ENCODE results near the gene FTSJ1.

FTSJ1 gene

DNA sequence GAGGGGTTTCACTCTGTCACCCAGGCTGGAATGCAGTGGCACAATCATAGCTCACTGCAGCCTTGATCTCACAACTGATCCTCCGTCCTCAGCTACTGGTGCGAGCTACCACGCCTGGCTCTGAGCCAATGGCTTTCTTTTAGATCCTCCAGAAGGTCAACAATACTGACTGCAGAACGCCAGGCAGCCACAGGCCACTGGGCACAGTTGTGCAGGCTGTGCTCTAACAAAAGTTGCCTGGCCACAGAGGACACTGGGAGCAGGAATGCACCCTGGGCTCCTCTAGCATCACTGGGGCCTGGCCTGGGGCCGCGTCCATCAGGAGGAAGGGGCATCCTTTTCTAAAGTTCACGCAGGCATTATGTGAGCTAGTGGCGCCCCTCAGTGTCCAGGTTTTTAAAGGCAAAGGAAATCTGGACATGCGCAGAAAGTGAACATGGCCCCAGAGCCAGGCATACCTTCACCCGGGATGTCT, 17.9 kb downstream of the FTSJ1 start:
- Histone ChIP-seq H3K9me3 (ENCODE audit: low read depth, low read length) (no peaks in the 10 kb centered on the region), H3K4me3 (no peak overlapping the region), H3K36me3 (ENCODE audit: insufficient read depth, low read length) (no peaks in the 10 kb centered on the region), H3K27ac (no peak overlapping the region), H3K9ac (ENCODE audit: insufficient read length) (no peak overlapping the region)
- no peak for DNase-seq (ENCODE audit: low read depth, low spot score)
- TF ChIP-seq FOXP2 (optimal IDR thresholded peaks at IDR 0.05; ENCODE audit: control extremely low read depth, extremely low read length, insufficient read depth) (no peak), POLR2AphosphoS5 (IDR thresholded peaks at IDR 0.05; ENCODE audit: borderline replicate concordance, low read depth, low read length) (no peak), EZH2 (IDR thresholded peaks at IDR 0.05) (no peak)

DNA sequence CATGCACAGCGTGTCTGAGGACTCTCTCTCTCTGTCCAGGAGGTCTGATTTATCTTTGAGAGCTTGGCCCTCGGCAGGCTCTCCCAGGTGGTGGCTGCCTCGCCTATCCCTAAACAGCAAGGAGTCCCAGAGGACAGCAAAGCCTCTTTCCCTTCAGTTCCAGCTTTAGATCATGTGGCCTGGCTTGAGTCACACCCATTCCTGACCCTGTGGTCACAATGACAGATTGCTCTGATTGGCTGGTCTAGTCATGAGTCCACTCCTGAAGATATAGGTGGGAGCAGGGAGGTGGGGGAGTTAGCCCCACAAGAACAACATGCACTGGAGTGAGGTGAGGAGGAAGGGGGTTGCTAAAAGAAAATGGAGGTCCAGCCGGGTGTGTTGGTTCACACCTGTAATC, 20.7 kb downstream of the FTSJ1 start:
- no peaks in the 10 kb centered on the region for H3K36me3 ChIP-seq (ENCODE audit: insufficient read depth, low read length)
- H3K9me3 ChIP-seq (ENCODE audit: low read depth, low read length), result no peaks in the 10 kb centered on the region
- no peak overlapping the region for H3K27ac ChIP-seq
- no peak overlapping the region for H3K4me3 ChIP-seq
- TF ChIP-seq POLR2AphosphoS5 (IDR thresholded peaks at IDR 0.05; ENCODE audit: borderline replicate concordance, low read depth, low read length) (no peak), FOXP2 (optimal IDR thresholded peaks at IDR 0.05; ENCODE audit: control extremely low read depth, extremely low read length, insufficient read depth) (no peak)
- DNase-seq (ENCODE audit: low read depth, low spot score), result no peak
- H3K9ac ChIP-seq (ENCODE audit: insufficient read length), result no peak overlapping the region

DNA sequence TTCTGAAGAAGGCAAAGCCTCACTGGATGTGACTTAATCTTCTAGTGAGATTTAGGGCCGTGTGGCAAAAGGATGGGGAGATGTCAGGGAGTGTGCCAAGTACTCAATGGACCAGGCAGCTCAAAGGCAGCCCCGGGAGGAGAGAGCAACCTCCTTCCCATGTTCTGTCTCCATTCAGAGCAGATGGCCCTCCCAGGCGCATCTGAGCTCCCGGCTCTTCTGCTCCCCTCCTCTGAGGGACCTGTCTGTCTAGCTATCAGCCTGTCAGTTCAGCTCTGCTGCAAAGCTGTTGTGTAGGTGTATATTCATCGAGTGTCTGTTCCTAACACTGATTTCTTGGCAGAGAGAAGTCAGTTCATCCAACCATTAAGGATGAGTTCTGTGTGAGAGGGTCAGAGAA, 21.9 kb downstream of the FTSJ1 start:
- Histone ChIP-seq H3K9ac (ENCODE audit: insufficient read length) (no peak overlapping the region), H3K9me3 (ENCODE audit: low read depth, low read length) (no peaks in the 10 kb centered on the region), H3K27ac (no peak overlapping the region), H3K36me3 (ENCODE audit: insufficient read depth, low read length) (no peaks in the 10 kb centered on the region), H3K4me3 (no peak overlapping the region)
- no peak for TF ChIP-seq FOXP2 (optimal IDR thresholded peaks at IDR 0.05; ENCODE audit: control extremely low read depth, extremely low read length, insufficient read depth)
- no peak for DNase-seq (ENCODE audit: low read depth, low spot score)

DNA sequence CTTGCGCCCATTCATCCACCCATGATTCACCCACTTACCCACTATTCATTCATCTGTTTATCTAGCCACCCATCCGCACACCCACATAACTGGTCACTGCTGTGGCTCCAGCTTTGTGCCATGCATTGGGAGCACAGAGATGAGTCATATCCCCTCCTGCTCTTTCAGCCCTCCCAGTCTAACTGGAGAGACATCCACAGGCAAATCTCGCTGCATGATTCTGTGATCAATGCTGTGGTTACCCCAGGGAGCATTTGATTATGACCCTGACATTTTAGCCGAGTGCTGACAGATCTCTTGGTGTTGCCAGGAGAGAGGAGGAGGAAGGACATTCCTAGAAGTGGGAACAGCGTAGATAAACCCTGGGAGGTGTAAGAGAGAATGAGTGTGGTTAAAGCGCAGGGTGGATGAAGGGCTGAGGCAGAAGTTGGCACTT, 22.4 kb downstream of the FTSJ1 start:
- Histone ChIP-seq H3K4me3 (no peak overlapping the region), H3K27ac (no peak overlapping the region), H3K9me3 (ENCODE audit: low read depth, low read length) (no peaks in the 10 kb centered on the region), H3K36me3 (ENCODE audit: insufficient read depth, low read length) (no peaks in the 10 kb centered on the region), H3K9ac (ENCODE audit: insufficient read length) (no peak overlapping the region)
- TF ChIP-seq FOXP2 (optimal IDR thresholded peaks at IDR 0.05; ENCODE audit: control extremely low read depth, extremely low read length, insufficient read depth) (no peak), POLR2AphosphoS5 (IDR thresholded peaks at IDR 0.05; ENCODE audit: borderline replicate concordance, low read depth, low read length) (no peak), EZH2 (IDR thresholded peaks at IDR 0.05) (no peak)
- no peak for DNase-seq (ENCODE audit: low read depth, low spot score)

DNA sequence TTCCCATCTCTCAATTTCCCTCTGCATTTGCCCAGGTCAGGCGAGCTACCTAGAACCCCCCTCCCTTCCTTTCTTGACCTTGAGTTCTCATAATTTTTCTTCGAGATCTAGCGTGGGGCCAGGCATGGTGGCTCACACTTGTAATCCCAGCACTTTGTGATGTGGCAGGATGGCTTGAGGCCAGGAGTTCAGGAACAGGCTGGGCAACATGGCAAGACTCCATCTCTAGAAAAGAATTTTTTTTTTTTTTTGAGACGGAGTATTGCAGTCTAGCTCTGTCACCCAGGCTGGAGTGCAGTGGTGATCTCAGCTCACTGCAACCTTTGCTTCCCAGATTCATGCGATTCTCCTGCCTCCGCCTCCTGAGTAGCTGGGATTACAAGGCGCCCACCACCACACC, 28.3 kb downstream of the FTSJ1 start:
- Histone ChIP-seq H3K9ac (ENCODE audit: insufficient read length) (no peak overlapping the region), H3K4me3 (no peak overlapping the region), H3K36me3 (ENCODE audit: insufficient read depth, low read length) (no peaks in the 10 kb centered on the region), H3K27ac (no peak overlapping the region), H3K9me3 (ENCODE audit: low read depth, low read length) (no peaks in the 10 kb centered on the region)
- no peak for DNase-seq (ENCODE audit: low read depth, low spot score)
- TF ChIP-seq EZH2 (IDR thresholded peaks at IDR 0.05) (no peak), POLR2AphosphoS5 (IDR thresholded peaks at IDR 0.05; ENCODE audit: borderline replicate concordance, low read depth, low read length) (no peak), FOXP2 (optimal IDR thresholded peaks at IDR 0.05; ENCODE audit: control extremely low read depth, extremely low read length, insufficient read depth) (no peak)

DNA sequence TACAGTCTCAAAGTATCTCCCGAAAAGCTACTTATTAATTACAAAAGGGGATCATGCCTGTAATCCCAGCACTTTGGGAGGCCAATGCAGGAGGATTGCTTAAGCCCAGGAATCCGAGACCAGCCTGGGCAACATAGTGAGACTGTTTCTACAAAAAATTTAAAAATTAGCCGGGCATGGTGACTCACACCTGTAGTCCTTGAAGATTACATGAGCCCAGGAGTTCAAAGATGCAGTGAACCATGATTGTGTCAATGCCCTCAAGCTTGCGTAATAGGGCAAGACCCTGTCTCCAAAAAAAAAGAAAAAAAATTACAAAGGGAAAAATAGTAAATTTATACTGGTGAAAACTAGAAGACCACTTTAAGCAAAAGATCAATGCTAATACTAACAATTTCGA, 29.5 kb downstream of the FTSJ1 start:
- H3K4me3 ChIP-seq, result no peak overlapping the region
- no peak for DNase-seq (ENCODE audit: low read depth, low spot score)
- H3K9me3 ChIP-seq (ENCODE audit: low read depth, low read length), result no peaks in the 10 kb centered on the region
- TF ChIP-seq EZH2 (IDR thresholded peaks at IDR 0.05), result no peak
- TF ChIP-seq POLR2AphosphoS5 (IDR thresholded peaks at IDR 0.05; ENCODE audit: borderline replicate concordance, low read depth, low read length), result no peak
- no peak for TF ChIP-seq FOXP2 (optimal IDR thresholded peaks at IDR 0.05; ENCODE audit: control extremely low read depth, extremely low read length, insufficient read depth)
- no peak overlapping the region for H3K9ac ChIP-seq (ENCODE audit: insufficient read length)
- H3K27ac ChIP-seq, result no peak overlapping the region
- H3K36me3 ChIP-seq (ENCODE audit: insufficient read depth, low read length), result no peaks in the 10 kb centered on the region

DNA sequence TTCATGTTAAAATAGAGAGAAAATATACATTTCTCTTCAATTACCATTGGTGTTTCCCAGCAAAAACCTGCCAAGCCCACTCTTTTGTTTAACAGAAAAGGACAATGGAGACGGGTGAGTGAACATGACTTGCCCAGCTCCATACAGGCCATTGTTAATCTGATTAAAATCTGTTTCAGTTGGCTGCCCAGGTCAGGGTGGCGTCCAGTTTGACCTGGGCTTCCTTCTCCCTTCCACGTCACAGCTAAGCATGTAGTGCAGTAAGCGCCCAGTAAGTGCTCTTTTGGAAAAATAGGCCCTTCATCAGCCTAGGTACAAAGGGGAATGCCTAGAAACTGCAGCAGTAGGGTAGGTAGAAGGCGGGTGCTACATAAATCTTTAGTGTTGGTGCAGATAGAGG, 31.2 kb downstream of the FTSJ1 start:
- H3K9me3 ChIP-seq (ENCODE audit: low read depth, low read length), result no peaks in the 10 kb centered on the region
- no peak overlapping the region for H3K27ac ChIP-seq
- no peak overlapping the region for H3K4me3 ChIP-seq
- no peak overlapping the region for H3K9ac ChIP-seq (ENCODE audit: insufficient read length)
- H3K36me3 ChIP-seq (ENCODE audit: insufficient read depth, low read length), result no peaks in the 10 kb centered on the region
- no peak for DNase-seq (ENCODE audit: low read depth, low spot score)
- TF ChIP-seq POLR2AphosphoS5 (IDR thresholded peaks at IDR 0.05; ENCODE audit: borderline replicate concordance, low read depth, low read length) (no peak), FOXP2 (optimal IDR thresholded peaks at IDR 0.05; ENCODE audit: control extremely low read depth, extremely low read length, insufficient read depth) (no peak), EZH2 (IDR thresholded peaks at IDR 0.05) (no peak)

DNA sequence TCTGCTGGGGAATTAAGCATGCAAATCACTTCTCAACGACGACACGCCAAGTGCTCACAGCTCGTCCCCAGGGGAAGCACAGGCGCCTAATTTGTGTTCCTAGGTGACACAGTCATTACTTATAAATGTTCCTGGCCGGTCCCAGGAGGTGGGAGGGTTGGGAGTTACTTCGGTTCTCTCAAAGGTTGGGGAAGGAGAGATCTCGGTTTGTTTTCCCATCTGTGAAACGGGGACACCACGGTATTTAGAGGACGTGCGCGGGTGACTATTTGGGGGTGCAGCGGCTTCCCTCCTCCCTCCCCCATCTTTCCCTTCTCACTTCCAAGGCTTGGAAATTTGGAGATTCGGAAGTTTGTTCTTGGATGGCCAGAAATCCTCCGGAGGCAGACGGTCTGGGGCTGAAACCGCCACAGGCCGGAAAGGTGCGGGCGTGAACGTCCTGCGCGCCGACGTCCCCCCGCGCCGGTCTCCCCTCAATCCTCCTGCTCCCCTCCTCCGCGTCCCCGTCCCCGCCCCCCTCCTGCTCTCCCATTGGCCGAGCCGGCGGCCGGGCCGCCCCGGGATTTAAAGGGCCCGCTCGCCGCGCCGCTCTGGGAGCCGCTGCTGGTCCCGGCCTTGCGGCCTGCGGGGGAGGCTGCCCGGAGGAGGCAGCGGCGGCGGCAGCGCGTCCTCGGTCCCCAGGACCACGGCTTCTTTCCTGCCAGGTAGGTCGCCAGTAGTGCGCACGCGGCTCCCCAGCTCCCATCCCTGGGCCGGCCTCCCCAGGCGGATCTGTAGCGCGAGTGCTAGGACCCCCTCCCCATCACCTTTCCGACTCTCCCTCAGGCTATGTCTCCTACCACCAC, 32.6 kb downstream of the FTSJ1 start, which contains the start of gene PORCN:
PORCN (plus strand) TSS at position 593 of the 845 bp plus-strand sequence. CDS start 829 bp downstream, outside the sequence.
- no peak for TF ChIP-seq EZH2 (IDR thresholded peaks at IDR 0.05)
- no peak for TF ChIP-seq FOXP2 (optimal IDR thresholded peaks at IDR 0.05; ENCODE audit: control extremely low read depth, extremely low read length, insufficient read depth)
- TF ChIP-seq POLR2AphosphoS5 (IDR thresholded peaks at IDR 0.05; ENCODE audit: borderline replicate concordance, low read depth, low read length), result peak; percentile 72
- DNase-seq (ENCODE audit: low read depth, low spot score), result no peak
- Histone ChIP-seq H3K9me3 (ENCODE audit: low read depth, low read length) (no peaks in the 10 kb centered on the region), H3K4me3 (peak within 1 kb of the TSS; percentile 84), H3K36me3 (ENCODE audit: insufficient read depth, low read length) (no peaks in the 10 kb centered on the region), H3K27ac (no peak within 1 kb of the TSS), H3K9ac (ENCODE audit: insufficient read length) (peak within 1 kb of the TSS; percentile 65)
